Ishikawa (cell line): Measurements from ENCODE around the gene GRIA3.

Experiments used
- CEBPB ChIP-seq: IDR thresholded peaks from 2 replicates; pipeline ENCODE4 v1.6.1; 2012
- CREB1 ChIP-seq: IDR thresholded peaks from 2 replicates; pipeline ENCODE4 v1.6.1; 2012; ENCODE audit warnings: low read depth
- EGR1 ChIP-seq: IDR thresholded peaks from 2 replicates; pipeline ENCODE4 v1.6.1; 2012
- EP300 ChIP-seq: IDR thresholded peaks from 2 replicates; pipeline ENCODE4 v1.6.1; 2012; ENCODE audit warnings: borderline replicate concordance
- FOXM1 ChIP-seq: IDR thresholded peaks from 2 replicates; pipeline ENCODE4 v1.6.1; 2012; ENCODE audit warnings: low read depth, borderline replicate concordance
- NFIC ChIP-seq: IDR thresholded peaks from 2 replicates; pipeline ENCODE4 v1.6.1; 2012
- RAD21 ChIP-seq: IDR thresholded peaks from 2 replicates; pipeline ENCODE4 v1.6.1; 2012; ENCODE audit warnings: low read depth
- TAF1 ChIP-seq: IDR thresholded peaks from 2 replicates; pipeline ENCODE4 v1.6.1; 2012; ENCODE audit warnings: low read depth, mild to moderate bottlenecking
- TCF12 ChIP-seq: IDR thresholded peaks from 2 replicates; pipeline ENCODE4 v1.6.1; 2012; ENCODE audit warnings: low read depth
- TEAD4 ChIP-seq: IDR thresholded peaks from 2 replicates; pipeline ENCODE4 v1.6.1; 2012
- YY1 ChIP-seq: IDR thresholded peaks from 2 replicates; pipeline ENCODE4 v1.6.1; 2012; ENCODE audit warnings: low read depth
- ZBTB7A ChIP-seq: IDR thresholded peaks from 2 replicates; pipeline ENCODE4 v1.6.1; 2012; ENCODE audit warnings: low read depth
- TF ChIP-seq, protein P1 (sequence below): IDR thresholded peaks from 2 replicates; pipeline ENCODE4 v1.6.1; 2012; ENCODE audit warnings: low read depth, mild to moderate bottlenecking
- TF ChIP-seq, protein P2 (sequence below): IDR thresholded peaks from 2 replicates; pipeline ENCODE4 v1.6.1; 2012
- TF ChIP-seq, protein P3 (sequence below): IDR thresholded peaks from 2 replicates; pipeline ENCODE4 v1.6.1; 2012

Gene GRIA3

DNA sequence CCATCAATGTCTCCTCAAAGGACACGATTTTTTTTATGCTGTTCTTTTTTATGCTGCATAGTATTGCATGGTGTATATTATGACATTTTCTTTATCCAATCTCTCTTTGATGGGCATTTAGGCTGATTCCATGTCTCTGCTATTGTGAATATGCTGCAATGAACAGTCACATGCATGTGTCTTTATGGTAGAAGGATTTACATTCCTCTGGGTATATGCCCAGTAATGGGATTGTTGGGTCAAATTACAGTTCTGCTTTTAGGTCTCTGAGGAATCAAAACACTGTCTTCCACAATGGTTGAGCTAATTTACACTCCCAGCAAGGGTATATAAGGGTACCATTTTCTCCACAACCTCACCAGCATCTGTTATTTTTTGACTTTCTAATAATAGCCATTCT is 113.9 kb downstream of the GRIA3 start:
- TF ChIP-seq ZBTB7A (no peak), CEBPB (no peak), FOXM1 (no peak)

DNA sequence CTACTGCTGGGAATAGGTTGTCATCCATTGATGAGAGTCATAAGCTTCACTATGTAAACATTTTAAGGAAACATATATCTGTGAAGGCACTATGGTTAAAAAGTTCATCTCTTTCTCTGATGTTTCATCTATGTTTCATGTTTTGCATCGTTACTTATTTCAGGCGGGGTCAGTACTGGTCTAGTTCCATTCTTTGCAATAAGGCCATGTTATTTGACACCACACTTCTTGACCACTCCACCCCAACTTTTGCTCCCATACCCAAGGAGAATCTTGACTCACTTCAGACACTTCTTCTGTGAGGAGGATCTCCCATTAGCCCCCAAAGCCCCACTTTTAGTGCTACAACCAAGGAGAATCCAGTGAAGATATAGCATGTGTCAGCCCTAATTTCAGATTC is 119.4 kb downstream of the GRIA3 start:
- TF ChIP-seq, protein P1, sequence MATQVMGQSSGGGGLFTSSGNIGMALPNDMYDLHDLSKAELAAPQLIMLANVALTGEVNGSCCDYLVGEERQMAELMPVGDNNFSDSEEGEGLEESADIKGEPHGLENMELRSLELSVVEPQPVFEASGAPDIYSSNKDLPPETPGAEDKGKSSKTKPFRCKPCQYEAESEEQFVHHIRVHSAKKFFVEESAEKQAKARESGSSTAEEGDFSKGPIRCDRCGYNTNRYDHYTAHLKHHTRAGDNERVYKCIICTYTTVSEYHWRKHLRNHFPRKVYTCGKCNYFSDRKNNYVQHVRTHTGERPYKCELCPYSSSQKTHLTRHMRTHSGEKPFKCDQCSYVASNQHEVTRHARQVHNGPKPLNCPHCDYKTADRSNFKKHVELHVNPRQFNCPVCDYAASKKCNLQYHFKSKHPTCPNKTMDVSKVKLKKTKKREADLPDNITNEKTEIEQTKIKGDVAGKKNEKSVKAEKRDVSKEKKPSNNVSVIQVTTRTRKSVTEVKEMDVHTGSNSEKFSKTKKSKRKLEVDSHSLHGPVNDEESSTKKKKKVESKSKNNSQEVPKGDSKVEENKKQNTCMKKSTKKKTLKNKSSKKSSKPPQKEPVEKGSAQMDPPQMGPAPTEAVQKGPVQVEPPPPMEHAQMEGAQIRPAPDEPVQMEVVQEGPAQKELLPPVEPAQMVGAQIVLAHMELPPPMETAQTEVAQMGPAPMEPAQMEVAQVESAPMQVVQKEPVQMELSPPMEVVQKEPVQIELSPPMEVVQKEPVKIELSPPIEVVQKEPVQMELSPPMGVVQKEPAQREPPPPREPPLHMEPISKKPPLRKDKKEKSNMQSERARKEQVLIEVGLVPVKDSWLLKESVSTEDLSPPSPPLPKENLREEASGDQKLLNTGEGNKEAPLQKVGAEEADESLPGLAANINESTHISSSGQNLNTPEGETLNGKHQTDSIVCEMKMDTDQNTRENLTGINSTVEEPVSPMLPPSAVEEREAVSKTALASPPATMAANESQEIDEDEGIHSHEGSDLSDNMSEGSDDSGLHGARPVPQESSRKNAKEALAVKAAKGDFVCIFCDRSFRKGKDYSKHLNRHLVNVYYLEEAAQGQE: no peak
- TF ChIP-seq TCF12: no peak
- no peak for TF ChIP-seq CEBPB
- TF ChIP-seq EP300: no peak
- no peak for TF ChIP-seq FOXM1
- TF ChIP-seq ZBTB7A: no peak
- TF ChIP-seq, protein P2, sequence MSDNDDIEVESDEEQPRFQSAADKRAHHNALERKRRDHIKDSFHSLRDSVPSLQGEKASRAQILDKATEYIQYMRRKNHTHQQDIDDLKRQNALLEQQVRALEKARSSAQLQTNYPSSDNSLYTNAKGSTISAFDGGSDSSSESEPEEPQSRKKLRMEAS: no peak
- TF ChIP-seq CREB1: no peak
- no peak for TF ChIP-seq TAF1
- no peak for TF ChIP-seq YY1

DNA sequence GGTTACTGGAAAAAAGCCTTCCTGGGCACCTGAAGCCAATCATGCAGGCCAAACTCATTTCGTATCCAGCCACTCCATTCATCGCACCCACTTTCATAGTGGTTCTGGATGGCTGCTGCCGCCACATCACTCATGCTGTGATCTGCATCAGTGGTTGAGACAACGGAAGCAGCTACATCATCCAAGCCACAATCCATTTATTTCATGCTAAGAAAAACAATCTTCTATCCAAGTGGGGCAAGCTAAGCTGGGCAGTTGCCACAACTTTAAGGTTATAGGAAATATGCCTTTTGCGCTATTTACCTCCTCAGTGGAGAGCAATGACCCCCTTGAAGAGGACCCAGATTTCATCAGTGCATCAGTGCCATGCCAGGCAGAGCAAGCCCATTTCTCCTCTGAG is 124.6 kb downstream of the GRIA3 start:
- no peak for TF ChIP-seq EGR1
- no peak for TF ChIP-seq CREB1

DNA sequence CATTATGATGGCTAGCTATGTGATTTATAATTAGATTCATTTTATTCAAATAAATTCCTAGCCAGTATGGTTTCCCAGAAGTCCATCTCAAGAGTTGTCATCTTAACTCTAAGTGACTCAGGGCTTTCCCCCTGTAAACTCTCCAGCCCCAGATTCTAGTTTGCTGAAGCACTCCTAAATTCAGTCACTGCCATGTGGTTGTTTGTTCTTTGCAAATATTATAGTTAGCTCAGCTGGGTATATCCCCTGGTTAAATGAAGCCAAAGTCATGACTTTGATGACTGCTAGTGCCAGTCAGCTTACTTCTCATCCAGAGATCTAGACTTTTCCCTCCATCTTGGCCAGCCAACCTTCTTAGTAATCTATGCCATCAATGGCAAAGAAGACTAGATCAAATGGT is 126.0 kb downstream of the GRIA3 start:
- TF ChIP-seq EGR1 (no peak), ZBTB7A (no peak), CEBPB (no peak), RAD21 (no peak), TEAD4 (no peak), TAF1 (no peak), NFIC (no peak), EP300 (no peak), YY1 (no peak), CREB1 (no peak), TCF12 (no peak)
- TF ChIP-seq, protein P1: no peak
- TF ChIP-seq, protein P2: no peak
- TF ChIP-seq, protein P3, sequence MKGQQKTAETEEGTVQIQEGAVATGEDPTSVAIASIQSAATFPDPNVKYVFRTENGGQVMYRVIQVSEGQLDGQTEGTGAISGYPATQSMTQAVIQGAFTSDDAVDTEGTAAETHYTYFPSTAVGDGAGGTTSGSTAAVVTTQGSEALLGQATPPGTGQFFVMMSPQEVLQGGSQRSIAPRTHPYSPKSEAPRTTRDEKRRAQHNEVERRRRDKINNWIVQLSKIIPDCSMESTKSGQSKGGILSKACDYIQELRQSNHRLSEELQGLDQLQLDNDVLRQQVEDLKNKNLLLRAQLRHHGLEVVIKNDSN: no peak

DNA sequence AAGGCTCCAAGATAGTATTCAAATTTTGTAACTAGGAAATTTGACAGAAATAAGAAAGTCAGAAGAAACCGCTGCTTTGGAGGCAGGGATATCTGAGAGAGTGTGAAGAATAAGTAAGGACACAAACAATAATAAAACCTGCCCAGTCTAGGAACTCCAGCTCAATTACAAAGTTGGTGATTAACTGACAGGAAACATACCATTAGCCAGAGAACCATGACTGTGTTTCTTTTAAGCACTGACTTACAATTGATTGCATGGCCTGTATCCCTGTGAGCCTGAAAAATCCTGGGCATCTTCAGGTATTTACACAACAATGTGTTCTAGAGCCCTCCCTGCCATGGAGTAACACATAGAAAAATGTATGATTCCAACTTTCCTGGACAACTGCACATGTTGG is 127.4 kb downstream of the GRIA3 start:
- TF ChIP-seq RAD21 (no peak), NFIC (no peak), FOXM1 (no peak), CEBPB (no peak), EGR1 (no peak), YY1 (no peak), TAF1 (no peak)
- TF ChIP-seq, protein P3: no peak
- TF ChIP-seq, protein P1: no peak

DNA sequence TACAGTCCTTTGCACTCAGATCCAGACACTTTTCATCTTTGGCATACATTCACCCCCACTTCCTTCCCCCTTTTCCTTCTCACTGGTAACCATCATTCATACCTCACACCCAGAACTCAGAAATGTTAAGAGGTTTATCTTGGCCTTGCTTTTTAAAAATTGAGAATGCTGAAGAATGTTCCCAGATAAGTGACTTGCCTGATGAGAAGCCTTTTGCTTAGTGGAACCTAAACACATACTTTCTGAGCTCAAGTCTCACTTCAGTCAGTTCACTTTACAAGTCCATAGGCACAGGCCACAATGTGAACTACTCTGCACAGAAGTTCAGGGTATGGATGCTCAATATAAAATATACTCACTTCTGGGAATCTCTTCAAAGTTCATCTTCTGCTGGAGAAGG is 129.4 kb downstream of the GRIA3 start:
- no peak for TF ChIP-seq RAD21
- no peak for TF ChIP-seq FOXM1
- TF ChIP-seq, protein P2: no peak
